Measurements from ENCODE around the gene LIMCH1. TPM values are rescaled to one million over a fixed set of nuclear protein-coding genes. Genes with fewer than 3 reads are reported as not detected.
"Not testable (repeated sequence)": the region's sequence is repeated elsewhere in the genome, so short reads cannot be mapped to it uniquely, and the experiment has no call there.

The LIMCH1 gene
- total RNA-seq, 1 experiment from 2014 or later: 24.5 TPM

DNA sequence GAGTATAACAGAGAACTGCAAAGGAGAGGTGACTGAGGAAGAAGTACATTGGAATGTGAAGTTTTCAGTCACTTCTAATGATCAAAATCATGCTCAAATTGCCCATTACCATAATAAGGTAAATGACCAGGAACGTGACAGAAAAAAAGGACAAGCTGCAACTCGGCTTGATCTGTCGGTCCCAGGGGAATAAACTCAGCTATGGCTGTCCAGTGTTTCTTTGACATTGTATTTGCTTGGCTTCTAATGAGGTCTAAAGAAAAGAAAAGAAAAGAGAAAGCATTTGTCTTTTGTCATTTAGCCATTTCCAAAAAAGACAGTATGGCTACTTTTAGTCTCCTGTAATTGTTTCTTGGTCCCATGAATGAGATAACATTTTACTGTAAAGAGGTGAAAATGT lies 185.3 kb downstream of the LIMCH1 start:
- no peak for DNase-seq (ENCODE audit: low spot score)

DNA sequence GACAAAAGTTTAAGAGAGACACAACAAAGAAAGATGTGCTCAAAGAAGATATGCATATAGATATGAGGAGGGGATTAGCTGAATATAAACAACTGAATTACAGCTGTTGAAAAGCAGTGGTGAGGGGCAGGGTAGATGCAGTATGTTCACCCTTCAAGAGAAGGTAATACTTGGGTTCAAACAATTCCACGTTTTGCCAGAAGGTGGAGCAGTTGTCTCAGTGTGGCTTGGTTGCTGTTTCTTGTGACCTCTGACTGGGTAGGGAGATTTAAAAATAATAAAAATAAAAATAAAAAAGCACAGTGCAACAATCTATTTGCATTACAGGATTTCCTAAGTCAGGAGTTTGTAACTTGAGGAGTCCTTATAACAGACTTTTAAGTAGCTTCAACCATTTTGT lies 187.3 kb downstream of the LIMCH1 start:
- no peak for DNase-seq (ENCODE audit: low spot score)

DNA sequence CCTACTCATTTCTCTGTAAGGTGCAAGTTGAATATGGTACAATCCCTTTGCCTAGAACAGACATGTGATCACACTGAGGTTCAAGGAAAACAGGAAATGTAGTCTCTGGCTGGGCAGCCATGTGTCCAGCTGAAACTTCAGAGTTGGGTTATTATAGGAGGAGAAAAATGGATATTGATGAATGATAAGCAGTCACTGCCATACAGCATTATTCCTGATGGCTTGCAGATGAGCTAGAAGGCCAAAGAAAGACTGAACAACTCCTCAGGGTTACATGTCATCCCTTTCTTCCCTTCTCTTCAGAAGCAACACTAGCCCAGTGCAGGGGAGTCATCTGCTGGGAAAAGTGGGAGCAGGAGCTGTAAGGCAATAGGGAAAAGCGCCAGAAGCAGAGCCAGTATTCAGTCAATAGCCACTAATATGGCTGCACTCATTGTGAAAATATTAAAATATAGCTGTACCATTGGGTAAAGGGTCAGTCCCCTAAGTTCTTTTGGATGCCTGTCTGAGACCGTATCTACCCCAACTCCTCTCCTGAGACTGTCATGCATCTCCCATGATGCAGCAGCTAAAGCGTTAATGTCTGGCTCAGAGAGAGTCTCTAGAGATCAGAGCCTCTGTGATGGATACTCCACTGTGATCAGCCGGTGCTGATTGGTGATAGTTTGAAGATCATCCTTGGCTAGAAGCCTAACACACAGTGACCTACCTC lies 190.1 kb downstream of the LIMCH1 start:
- DNase-seq (ENCODE audit: low spot score): no peak

DNA sequence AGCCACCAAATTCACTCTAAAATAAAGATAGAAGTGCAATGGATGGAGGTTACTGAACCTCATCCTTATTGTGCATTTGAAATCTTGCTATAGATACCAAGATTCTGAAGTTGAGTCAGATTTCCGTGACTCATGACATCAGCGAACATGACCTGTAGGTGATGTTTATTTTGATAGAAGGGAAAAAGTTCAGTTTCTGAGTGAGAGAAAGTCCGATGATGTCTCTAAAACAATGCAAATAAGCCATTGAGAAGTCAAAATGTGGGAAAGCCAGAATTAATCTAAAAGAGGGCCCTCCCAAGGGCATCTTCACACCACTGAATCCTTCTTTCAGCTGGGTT lies 190.6 kb downstream of the LIMCH1 start:
- no peak for DNase-seq (ENCODE audit: low spot score)

DNA sequence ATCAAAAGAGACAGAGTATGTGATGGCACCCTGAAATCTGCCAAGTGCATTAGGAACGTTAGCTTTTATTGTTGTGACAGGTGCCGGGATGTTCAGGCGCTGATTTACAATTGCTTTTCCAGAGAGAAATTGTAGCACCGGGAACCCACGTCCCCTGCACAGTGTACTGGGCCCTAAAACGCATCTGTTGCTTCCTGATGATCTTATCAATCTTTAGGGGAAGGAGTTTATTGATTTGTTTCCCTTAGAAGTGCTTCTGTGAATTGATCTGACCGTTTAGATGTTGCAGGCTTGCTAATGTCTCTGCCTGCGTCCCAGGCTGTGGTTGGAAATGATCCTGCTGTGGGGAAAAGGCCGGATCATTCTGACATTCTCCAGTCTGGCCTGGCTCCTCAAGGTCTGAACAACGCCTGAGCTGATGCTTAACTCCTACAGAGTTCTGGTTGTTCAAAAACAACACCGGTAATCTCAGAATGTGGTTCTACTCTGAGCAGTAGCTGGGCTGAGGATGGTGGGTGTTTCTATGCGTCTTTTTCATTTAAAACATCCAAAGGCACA lies 193.7 kb downstream of the LIMCH1 start:
- no peak for DNase-seq (ENCODE audit: low spot score)

DNA sequence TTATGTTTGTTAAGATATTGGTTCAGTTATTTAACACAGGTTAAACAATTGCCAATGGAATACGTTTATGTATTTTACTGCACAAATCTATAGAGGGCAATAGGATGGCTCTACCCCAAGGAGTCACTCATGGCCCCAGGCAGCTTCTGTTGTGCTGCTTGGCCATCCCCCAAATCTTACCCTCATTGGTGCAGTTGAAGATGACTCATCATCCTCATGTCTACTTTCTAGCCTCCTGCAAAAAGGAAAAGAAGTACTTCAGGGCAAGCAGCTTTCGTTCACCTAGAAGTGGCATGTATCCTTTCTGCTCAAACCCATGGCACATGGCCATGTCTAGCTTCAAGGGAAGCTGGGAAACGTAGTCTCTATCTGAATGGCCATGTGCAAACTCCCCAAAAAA lies 196.4 kb downstream of the LIMCH1 start:
- DNase-seq (ENCODE audit: low spot score): peak; percentile 51

DNA sequence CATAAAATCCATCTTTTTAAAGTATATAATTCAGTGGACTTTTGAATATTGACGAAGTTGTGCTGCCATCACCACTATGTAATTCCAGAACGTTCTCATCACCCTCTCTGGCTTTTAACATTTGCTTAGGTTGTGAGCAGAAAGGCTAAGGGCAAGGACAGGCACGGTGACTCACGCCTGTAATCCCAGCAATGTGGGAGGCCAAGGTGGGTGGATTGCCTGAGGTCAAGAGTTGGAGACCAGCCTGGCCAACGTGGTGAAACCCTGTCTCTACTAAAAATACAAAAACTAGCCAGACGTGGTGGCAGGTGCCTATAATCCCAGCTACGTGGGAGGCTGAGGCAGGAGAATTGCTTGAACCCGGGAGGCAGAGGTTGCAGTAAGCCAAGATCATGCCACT lies 199.5 kb downstream of the LIMCH1 start:
- not testable (repeated sequence) for DNase-seq (ENCODE audit: low spot score)

DNA sequence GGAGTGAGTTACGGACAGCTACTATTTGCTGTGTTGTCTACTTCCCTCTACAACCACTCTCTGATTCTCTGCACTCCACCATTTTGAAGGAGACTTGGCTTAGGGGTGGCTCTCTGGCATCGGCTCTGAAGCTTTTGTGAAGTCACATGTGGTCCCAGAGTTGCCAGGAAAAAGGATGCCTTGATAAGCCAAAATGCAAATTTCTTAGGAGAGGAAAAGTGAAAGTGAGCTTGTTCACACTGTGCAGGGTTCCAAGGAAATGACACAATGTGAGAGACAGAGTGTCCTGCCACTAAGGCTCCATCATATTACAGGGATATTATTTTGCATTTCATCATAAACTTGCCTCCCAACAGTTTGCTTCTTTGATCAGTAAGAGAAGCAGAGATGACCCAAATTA lies 203.4 kb downstream of the LIMCH1 start:
- no peak for DNase-seq (ENCODE audit: low spot score)

DNA sequence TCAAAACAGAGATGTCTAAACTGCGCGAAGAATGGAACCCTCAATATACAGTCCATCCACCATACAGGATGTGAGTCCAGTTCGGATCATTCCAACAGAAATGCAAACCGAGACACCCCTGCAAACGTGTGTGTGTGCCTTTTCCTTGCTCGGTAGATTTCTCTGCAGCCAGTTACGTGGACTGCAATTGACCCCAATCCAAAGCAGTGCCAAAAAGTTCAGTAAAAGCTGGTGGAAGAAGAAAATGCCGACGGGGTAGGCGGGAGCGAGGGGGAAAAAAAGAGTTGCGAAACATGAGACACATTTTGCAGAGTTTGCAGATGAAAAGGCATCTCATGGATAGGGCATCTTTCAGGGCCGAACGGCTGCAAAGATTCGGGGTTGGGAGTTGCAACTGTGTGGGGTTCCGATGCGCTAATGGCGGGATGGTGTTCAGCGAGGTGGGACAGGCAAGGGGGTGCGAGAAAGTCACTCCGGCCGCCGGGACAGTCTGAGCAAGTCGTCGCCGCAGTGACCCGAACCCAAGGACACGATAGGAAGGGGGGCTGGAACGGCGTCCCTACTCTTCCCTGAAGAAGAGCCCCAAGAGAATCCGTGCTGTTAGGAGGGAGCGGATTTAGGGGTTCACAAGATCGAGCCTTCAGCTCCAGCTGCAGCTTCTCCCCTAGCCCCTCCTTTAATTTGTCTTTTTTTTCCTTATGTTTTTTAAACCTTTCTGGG lies 206.8 kb downstream of the LIMCH1 start:
- no peak for DNase-seq (ENCODE audit: low spot score)

DNA sequence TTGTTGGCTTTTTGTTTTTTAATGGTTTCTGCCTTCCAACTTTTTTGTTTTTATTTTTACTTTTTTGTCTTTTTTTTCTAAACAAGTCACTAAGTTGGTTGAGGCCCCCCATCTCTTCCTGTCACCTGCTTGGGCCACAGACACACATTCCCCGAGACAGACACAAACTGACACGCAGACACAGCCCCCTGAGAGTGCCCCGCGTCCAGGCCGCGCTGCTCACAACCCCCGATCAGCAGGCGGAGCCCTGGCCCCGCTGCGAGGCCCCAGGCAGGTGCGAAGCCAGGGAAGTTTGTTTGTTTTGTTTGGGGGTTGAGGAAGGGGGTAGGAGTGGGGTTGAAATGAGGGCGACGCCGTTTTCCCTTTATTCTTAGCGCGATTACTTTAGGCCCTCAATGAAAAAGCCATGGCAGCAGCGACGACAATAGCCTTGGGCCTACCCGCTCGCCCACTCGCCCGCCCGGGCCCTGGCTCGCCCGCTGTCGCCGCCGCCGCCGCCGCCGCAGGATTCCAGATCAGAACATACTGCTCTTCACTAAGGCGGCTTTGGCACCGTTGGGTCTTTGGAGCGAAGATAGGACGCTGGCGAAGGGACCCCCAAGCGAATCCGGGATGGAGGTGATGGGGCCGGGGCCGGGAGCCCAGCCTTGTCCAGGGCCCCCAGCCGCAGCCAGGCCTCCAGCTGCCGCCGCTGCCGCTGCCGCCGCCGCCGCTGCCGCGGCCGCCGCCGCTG lies 207.5 kb downstream of the LIMCH1 start:
- no peak for DNase-seq (ENCODE audit: low spot score)

DNA sequence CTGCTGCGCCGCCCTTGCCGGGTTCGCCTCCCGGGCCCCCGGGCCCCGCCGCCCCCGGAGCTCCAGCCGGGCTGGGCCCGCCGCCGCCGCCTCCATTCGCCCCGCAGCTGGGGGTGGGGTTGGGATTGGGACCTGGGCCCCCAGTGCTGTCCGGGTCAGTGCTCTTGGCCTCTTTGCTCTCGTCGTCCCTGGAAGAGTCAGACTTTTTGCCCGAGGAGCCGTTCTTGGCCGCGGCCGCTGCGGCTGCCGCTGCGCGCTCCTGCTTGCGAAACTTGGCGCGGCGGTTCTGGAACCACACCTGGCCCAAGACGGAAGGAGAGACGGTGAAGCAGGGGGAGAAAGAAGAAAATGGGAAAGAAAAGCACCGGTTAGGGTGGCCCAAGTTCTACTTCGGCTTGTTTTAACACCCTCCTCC lies 208.1 kb downstream of the LIMCH1 start:
- DNase-seq (ENCODE audit: low spot score): no peak

DNA sequence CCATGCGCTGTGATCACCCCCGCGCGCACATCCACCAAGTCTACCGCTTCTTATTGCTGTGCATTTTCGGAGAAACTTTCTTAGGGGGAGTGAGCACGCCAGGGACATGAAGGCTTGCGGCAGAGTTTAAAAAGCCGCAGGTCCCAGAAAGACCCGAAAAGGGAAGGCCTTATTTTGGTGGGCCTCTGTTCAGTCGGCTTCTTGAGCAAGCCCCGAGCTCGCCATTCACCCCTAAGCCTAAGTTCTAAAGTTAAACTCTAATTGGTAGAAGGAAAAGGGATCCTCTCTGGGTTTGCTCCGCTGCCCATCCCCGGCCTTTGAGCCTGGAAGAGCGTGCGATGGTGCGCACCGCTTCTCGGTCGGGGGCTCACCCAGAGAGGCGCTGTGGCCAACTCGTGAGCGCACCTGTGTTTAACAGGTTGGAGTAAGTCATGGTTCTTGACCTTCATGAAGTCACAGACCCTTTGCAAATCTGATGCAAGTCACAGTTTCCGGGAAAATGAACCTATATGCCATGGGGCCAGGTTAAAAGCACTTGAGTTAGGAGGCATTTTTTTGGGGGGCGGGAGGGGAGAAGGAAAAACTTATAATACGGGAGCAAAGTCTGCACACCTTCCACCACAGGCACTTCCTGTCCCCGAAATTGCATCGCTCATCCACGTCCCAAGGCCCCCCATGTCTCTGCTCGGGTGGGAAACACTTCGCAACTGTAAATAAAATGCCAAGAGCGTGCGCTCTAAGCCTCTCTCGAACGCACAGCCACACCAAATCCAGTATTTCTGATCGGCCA lies 208.7 kb downstream of the LIMCH1 start:
- DNase-seq (ENCODE audit: low spot score): no peak

DNA sequence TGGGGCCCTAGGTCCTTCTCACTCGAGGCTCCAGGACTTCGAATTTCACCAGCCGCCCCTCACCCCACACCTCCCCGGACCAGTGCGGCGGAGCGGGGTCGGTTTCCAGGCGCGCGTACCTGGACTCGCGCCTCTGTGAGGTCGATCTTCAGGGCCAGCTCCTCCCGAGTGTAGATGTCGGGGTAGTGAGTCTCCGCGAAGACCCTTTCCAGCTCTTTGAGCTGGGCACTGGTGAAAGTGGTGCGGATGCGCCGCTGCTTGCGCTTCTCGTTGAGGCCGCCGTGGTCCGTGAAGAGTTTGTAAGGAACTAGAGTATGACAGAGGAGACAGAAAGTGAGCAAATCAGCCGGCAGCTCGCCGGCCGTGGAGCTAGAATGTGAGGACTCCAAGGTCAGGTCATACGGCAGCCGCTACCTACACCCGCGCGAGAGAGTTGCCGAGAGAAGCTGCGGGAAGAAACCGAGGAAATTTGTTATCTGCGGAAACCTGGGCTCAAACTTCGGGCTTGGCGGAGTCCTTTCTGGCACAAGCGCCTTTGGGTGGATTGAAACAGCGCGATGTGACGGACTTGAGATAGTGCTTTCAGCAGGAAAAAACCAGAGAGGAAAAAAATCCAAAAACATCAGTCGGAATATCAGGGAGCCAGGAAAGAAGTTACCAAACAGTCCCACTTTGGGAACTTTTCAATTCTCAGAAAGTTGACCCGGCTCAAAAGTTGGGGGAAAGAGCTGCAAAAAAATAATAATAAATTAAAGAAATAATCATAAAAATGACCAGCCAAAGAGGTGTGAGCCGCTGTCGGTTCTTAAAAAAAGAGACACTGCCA lies 209.5 kb downstream of the LIMCH1 start:
- DNase-seq (ENCODE audit: low spot score): no peak

DNA sequence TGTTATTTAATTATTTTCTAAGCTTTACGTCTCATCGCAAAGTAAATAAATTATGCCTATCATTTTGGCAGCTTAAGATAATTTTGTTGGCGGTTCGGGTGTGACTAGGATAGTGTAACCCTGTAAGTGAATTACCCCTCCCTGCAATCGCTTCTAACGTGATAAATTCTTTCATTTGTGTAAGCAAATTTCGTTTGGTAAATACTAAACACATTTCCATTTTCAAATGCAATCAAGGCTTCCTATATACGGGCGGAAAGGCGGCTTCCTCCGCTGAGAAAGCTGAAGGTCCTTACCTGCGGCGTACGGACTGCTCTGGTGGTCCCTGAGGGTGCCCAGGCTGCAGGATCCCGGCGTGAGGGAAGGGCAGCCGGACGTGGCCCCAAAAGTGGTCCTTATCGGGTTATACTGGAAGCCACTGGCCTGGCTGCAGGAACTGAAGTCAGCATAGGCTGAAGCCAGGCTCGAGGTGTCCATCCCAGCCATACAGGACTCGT lies 210.2 kb downstream of the LIMCH1 start:
- no peak for DNase-seq (ENCODE audit: low spot score)

DNA sequence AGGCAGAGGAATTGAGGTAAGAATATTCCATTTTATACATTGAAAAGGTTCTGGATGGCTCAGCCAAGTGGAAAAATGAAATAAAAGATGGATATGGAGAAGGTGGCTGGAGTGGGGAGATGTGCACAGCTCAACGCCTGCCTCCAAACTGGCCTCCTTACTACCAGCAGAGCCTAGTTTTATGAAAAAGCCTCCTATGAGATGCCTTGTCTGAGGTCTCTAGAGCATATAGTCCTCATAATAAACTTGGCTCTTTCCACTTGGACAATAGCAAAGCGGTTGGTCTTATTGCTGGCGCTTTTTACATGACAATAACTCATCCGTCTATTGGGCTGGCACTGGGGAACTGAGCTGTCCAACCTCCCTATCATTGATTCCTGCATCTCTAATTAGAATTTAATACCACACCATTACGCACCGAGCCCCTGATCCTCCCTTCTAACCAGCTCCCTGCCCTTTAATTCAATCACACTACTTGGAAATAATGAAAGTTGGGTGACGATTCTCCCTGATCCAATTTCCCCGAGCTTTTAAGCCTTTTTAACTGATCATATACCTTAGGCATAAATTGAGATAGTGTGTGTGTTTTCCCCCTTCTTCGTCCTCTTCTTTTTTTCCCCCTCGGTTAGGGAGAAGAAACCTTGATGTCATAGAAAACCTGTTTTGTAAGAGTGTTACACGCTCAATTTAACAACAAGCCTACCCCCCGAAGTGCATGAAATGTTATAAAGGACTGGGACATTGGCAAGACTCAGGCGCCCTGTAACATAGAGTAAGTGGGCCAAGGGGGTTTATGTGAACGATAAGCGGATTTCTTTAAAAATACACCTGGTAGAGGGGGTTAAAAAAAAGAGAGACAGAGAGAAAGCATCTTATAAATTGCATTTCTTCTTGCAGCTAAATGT lies 210.9 kb downstream of the LIMCH1 start, which contains the start of gene PHOX2B:
Gene PHOX2B, minus strand, starts transcription at position 155 of the 905 bp plus-strand sequence. Its CDS starts 115 bp downstream, at position 40.
- no peak for DNase-seq (ENCODE audit: low spot score)

DNA sequence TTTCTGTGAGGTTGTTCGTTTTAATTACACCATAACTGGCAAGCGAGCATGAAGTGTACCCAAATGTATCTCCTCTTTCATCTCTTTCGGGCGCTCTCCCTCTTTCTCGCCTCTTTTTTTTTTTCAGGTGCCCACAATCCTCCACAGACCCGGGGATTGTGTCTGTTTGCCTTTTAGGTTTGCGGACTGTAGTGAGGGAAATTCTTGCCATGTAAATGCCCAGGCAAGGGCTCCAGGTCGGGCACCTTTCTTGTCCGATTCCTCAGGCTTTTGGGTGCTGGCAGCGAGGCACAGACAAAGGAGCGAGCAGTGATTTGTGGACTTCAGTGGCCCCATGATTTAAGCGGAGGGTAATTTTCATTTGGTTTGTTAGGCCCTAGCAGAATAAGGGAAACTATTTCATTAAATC lies 211.7 kb downstream of the LIMCH1 start:
- DNase-seq (ENCODE audit: low spot score): no peak

All from H4 (cell line).